Mesendoderm (in vitro differentiated cells): ENCODE results near the gene HNRNPU.

ENCODE experiments used
- DNase-seq: peaks from one replicate; pipeline ENCODE4 v3.0.0; 2013
- H2AK5ac ChIP-seq: 2 replicates; pipeline ENCODE4 v1.6.1; 2013; ENCODE audit warnings: low read length, inconsistent platforms
- H2BK120ac ChIP-seq: 2 replicates; pipeline ENCODE4 v1.6.1; 2013; ENCODE audit warnings: low read depth, mild to moderate bottlenecking, low read length, moderate library complexity, mixed read lengths
- H2BK15ac ChIP-seq: replicated peaks from 2 replicates; pipeline ENCODE4 v1.6.1; 2013; ENCODE audit warnings: low read depth, mild to moderate bottlenecking, moderate library complexity
- H2BK5ac ChIP-seq: 2 replicates; pipeline ENCODE4 v1.6.1; 2013; ENCODE audit warnings: low read length, inconsistent platforms
- H3K18ac ChIP-seq: 2 replicates; pipeline ENCODE4 v1.6.1; 2013; ENCODE audit warnings: mild to moderate bottlenecking, low read length, mixed read lengths
- H3K23ac ChIP-seq: one replicate; pipeline ENCODE4 v1.6.1; 2013; ENCODE audit warnings: low read length
- H3K27ac ChIP-seq: 2 replicates; pipeline ENCODE4 v1.5.1; 2013; ENCODE audit warnings: low read depth, mild to moderate bottlenecking, inconsistent platforms, low read length, moderate library complexity
- H3K27me3 ChIP-seq: 2 replicates; pipeline ENCODE4 v1.6.1; 2013; ENCODE audit warnings: low read length, control low read depth, mild to moderate bottlenecking, inconsistent platforms; ENCODE audit not compliant: insufficient read depth, poor library complexity
- H3K36me3 ChIP-seq: 2 replicates; pipeline ENCODE4 v1.6.1; 2013; ENCODE audit warnings: low read length, inconsistent platforms; ENCODE audit not compliant: control insufficient read depth, insufficient read depth
- H3K4ac ChIP-seq: one replicate; pipeline ENCODE4 v1.6.1; 2013; ENCODE audit warnings: low read depth, mild to moderate bottlenecking, low read length, moderate library complexity
- H3K4me1 ChIP-seq: 2 replicates; pipeline ENCODE4 v1.6.1; 2013; ENCODE audit warnings: low read depth, low read length, inconsistent platforms; ENCODE audit not compliant: control insufficient read depth
- H3K4me2 ChIP-seq: 2 replicates; pipeline ENCODE4 v1.6.1; 2013; ENCODE audit warnings: low read length
- H3K4me3 ChIP-seq: 2 replicates; pipeline ENCODE4 v1.5.1; 2013; ENCODE audit warnings: mild to moderate bottlenecking, low read length
- H3K56ac ChIP-seq: one replicate; pipeline ENCODE4 v1.6.1; 2013; ENCODE audit warnings: low read length
- H3K79me1 ChIP-seq: 2 replicates; pipeline ENCODE4 v1.6.1; 2013; ENCODE audit warnings: low read length, inconsistent platforms
- H3K79me2 ChIP-seq: 2 replicates; pipeline ENCODE4 v1.6.1; 2013; ENCODE audit warnings: mild to moderate bottlenecking, low read length; ENCODE audit not compliant: control insufficient read depth, insufficient read depth
- H3K9ac ChIP-seq: 2 replicates; pipeline ENCODE4 v1.6.1; 2013; ENCODE audit warnings: low read length, inconsistent platforms
- H4K5ac ChIP-seq: one replicate; pipeline ENCODE4 v1.6.1; 2013; ENCODE audit warnings: low read length
- H4K8ac ChIP-seq: one replicate; pipeline ENCODE4 v1.6.1; 2013; ENCODE audit warnings: low read depth, mild to moderate bottlenecking, control low read depth, low read length, moderate library complexity
- WGBS: extraction: QIAGEN DNeasy Blood & Tissue Kit; methylation state at CpG from one replicate; pipeline ENCODE4 v1.1.7; 2013; ENCODE audit warnings: low lambda C conversion rate, missing lambda C conversion rate; ENCODE audit not compliant: insufficient coverage; ENCODE audit errors: extremely low coverage; 5-methylcytosine and 5-hydroxymethylcytosine counted together

HNRNPU gene

DNA sequence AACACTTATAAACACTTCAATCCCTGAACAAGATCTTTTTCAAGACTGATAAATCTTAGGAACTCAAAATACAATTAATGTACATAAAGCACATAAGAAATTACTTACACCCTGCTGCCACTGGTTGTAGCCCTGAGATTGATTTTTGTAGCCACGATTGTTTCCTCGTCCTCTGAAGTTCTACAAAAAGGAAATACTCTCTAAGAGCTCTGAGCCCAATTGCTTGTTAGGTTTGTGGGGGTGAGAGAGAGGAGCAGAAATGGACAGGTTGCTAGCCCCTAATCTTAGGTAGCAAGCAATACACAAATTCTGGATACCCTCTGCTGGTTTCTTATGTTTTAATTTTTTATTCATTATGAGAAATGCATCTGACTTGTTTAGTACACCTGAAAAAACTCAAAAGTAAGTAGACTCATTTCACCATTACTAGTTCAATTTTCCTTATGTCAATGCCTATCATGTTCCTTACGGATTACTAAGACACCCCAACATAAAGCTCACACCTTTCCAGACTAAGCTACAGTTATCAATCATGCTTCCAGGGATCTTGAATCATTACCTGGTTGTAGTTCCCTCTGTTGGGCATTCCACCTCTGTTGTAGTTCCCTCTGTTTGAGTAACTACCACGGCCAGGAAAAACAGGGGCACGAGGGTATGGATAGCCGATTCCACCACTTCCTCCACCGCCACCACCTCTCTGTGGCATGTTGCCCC lies 9.3 kb downstream of the HNRNPU start:
- Histone ChIP-seq H2BK5ac (no peak overlapping the region), H3K36me3 (peaks cover 19% of the 10 kb centered on the region), H3K27me3 (no peaks in the 10 kb centered on the region), H3K56ac (no peak overlapping the region), H3K4me3 (no peak overlapping the region), H3K4me2 (no peak overlapping the region), H4K5ac (no peak overlapping the region), H3K18ac (no peak overlapping the region), H2BK15ac (no peak overlapping the region), H2BK120ac (no peak overlapping the region), H4K8ac (no peak overlapping the region), H3K23ac (no peak overlapping the region), H3K4me1 (no peaks in the 10 kb centered on the region), H2AK5ac (no peak overlapping the region), H3K79me1 (peaks cover 8% of the 10 kb centered on the region), H3K4ac (no peak overlapping the region), H3K79me2 (peaks cover 40% of the 10 kb centered on the region), H3K9ac (no peak overlapping the region), H3K27ac (no peak overlapping the region)
- no peak for DNase-seq
- WGBS: no CpG with 5 or more reads among the region's 7 CpGs

GRCh38 chr1:244854166-244854565 lies 10.2 kb downstream of the HNRNPU start:
- no peak overlapping the region for H3K56ac ChIP-seq
- H3K27me3 ChIP-seq: no peaks in the 10 kb centered on the region
- H3K79me1 ChIP-seq: peaks cover 8% of the 10 kb centered on the region
- H2AK5ac ChIP-seq: no peak overlapping the region
- no peak overlapping the region for H2BK5ac ChIP-seq
- H3K18ac ChIP-seq: no peak overlapping the region
- no peak overlapping the region for H4K5ac ChIP-seq
- no peak overlapping the region for H3K27ac ChIP-seq
- no peaks in the 10 kb centered on the region for H3K4me1 ChIP-seq
- no peak overlapping the region for H4K8ac ChIP-seq
- H2BK120ac ChIP-seq: no peak overlapping the region
- no peak overlapping the region for H3K9ac ChIP-seq
- H3K4me2 ChIP-seq: no peak overlapping the region
- H3K36me3 ChIP-seq: peaks cover 18% of the 10 kb centered on the region
- no peak overlapping the region for H3K4ac ChIP-seq
- H3K23ac ChIP-seq: no peak overlapping the region
- no peak overlapping the region for H3K4me3 ChIP-seq
- WGBS: no CpG with 5 or more reads among the region's 5 CpGs
- H2BK15ac ChIP-seq: no peak overlapping the region
- no peak for DNase-seq
- H3K79me2 ChIP-seq: peaks cover 32% of the 10 kb centered on the region

DNA sequence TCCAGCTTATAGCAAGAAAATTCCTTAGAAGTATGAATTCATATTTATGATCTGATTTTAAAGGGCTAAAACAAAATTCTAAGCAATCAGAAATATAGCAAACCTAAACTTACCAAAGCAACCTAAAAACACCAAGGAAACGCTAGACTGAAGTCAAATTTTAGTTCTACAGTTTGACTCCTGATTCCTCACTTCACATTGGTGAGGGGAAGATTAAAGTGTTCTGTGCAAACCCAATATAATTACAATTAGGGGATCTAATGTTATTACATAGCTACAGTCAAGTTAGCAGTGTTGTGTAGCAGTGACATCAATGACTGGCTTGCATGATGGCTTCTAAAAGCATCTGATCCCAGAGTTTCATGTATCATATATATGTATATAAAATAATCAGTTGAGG lies 11.6 kb downstream of the HNRNPU start:
- H3K4me3 ChIP-seq: no peak overlapping the region
- no peak overlapping the region for H3K9ac ChIP-seq
- H3K79me1 ChIP-seq: peaks cover 6% of the 10 kb centered on the region
- H3K27me3 ChIP-seq: no peaks in the 10 kb centered on the region
- H3K4me1 ChIP-seq: no peaks in the 10 kb centered on the region
- WGBS: no CpG with 5 or more reads among the region's 1 CpG
- H3K18ac ChIP-seq: no peak overlapping the region
- no peak overlapping the region for H3K56ac ChIP-seq
- H3K27ac ChIP-seq: no peak overlapping the region
- H3K4ac ChIP-seq: no peak overlapping the region
- no peak overlapping the region for H2BK5ac ChIP-seq
- H3K36me3 ChIP-seq: peaks cover 14% of the 10 kb centered on the region
- no peak overlapping the region for H2BK120ac ChIP-seq
- no peak for DNase-seq
- no peak overlapping the region for H2BK15ac ChIP-seq
- no peak overlapping the region for H2AK5ac ChIP-seq
- no peak overlapping the region for H4K8ac ChIP-seq
- H3K23ac ChIP-seq: no peak overlapping the region
- H4K5ac ChIP-seq: no peak overlapping the region
- H3K4me2 ChIP-seq: no peak overlapping the region
- H3K79me2 ChIP-seq: peaks cover 20% of the 10 kb centered on the region

DNA sequence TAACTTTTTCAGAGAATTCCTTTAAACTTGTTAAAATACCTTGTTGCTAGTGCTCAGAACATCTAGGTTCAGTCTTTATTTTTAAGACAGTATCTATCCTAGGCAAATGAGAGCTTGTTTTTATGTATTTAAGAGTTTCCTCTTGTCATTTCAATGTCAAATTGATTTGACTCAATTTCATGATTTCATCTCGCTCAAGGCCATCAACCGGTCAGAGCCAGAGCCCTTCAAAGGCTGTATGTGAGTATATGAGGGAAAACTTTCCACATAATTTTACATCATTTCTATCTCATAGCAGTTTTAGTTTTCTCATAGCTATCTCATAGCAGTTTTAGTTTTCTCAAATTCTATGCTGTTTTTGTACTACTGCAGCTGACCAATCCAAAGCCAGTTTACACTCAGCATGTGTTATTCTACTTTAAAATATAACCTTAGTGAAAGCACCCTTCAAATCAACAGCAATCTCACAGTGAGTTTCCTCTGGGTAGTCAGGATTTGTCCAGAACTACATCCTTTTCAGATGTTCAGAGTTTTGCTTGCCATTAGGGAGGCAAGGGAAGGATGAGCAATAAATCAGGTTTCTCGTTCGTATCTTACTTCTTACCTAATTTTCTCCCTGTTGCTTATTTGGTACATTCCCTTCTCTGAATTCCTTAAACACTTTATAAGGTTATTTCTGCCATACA lies 12.7 kb downstream of the HNRNPU start:
- Histone ChIP-seq H3K9ac (no peak overlapping the region), H4K5ac (no peak overlapping the region), H3K4ac (no peak overlapping the region), H4K8ac (no peak overlapping the region), H2BK15ac (no peak overlapping the region), H3K79me1 (peaks cover 6% of the 10 kb centered on the region), H3K56ac (no peak overlapping the region), H2BK120ac (no peak overlapping the region), H3K79me2 (peaks cover 12% of the 10 kb centered on the region), H2AK5ac (no peak overlapping the region), H3K27me3 (no peaks in the 10 kb centered on the region), H3K36me3 (peaks cover 10% of the 10 kb centered on the region), H3K4me3 (no peak overlapping the region), H3K27ac (no peak overlapping the region), H3K4me1 (no peaks in the 10 kb centered on the region), H3K23ac (no peak overlapping the region), H3K4me2 (no peak overlapping the region), H3K18ac (no peak overlapping the region), H2BK5ac (no peak overlapping the region)
- DNase-seq: no peak
- WGBS: no CpG with 5 or more reads among the region's 4 CpGs

DNA sequence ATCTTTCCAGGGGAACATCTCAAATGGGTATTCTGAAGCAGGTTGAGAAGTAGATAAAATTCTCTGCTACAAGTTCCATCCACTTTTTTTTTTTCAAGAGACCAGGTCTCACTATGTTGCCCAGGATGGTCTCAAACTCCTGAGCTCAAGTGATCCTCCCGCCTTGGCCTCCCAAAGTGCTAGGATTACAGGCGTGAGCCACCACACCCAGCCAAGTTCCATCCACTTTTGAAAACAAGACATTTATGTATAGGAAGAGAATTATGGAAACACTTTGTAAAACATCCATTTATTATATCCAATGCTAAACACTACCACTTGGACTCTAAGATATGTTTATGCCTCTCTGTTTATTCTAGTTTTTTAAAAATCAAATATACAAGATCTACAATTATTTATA lies 13.4 kb downstream of the HNRNPU start:
- H3K18ac ChIP-seq: no peak overlapping the region
- H3K4me2 ChIP-seq: no peak overlapping the region
- no peak overlapping the region for H3K56ac ChIP-seq
- WGBS: no CpG with 5 or more reads among the region's 2 CpGs
- H3K4me1 ChIP-seq: no peaks in the 10 kb centered on the region
- no peak overlapping the region for H2BK120ac ChIP-seq
- H2AK5ac ChIP-seq: no peak overlapping the region
- peaks cover 4% of the 10 kb centered on the region for H3K79me1 ChIP-seq
- H4K5ac ChIP-seq: no peak overlapping the region
- H3K79me2 ChIP-seq: peaks cover 9% of the 10 kb centered on the region
- no peak overlapping the region for H3K4ac ChIP-seq
- H3K36me3 ChIP-seq: peaks cover 9% of the 10 kb centered on the region
- no peak overlapping the region for H4K8ac ChIP-seq
- no peak overlapping the region for H3K27ac ChIP-seq
- H2BK15ac ChIP-seq: no peak overlapping the region
- no peaks in the 10 kb centered on the region for H3K27me3 ChIP-seq
- no peak overlapping the region for H2BK5ac ChIP-seq
- DNase-seq: no peak
- no peak overlapping the region for H3K9ac ChIP-seq
- no peak overlapping the region for H3K23ac ChIP-seq
- H3K4me3 ChIP-seq: no peak overlapping the region
